ENCODE data around the gene KCNH5.

DNA sequence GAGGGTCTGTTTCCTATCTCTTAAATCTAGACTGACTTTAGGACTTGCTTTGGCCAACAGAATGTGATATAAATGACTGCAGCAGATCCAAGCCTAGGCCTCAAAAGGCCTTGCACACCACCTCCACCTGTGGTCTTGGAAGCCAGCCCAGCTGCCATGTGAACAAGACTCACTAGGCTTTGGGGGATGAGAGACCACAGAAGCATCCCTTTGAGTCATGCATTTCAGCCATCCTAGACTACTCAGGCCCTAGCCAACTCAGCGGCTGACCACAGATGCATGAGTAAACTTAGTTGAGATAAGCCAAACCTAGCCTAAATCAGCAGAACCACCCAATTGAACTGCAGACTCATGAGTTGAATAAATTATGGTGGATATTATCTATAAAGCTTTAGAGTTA lies 87.7 kb downstream of the KCNH5 start:
- no peak for TF ChIP-seq CTCF (optimal IDR thresholded peaks at IDR 0.05 in 1 of 3, IDR thresholded peaks at IDR 0.05 in 1 of 3, conservative IDR thresholded peaks at IDR 0.05 in 1 of 3; ENCODE audit: extremely low read depth in 1 of 3, insufficient read depth in 2 of 3, low read length in 3 of 3)
- TF ChIP-seq EZH2 (IDR thresholded peaks at IDR 0.05; ENCODE audit: low read length), result no peak

All from keratinocyte (primary cell).